IMR-90 (cell line): Measurements from ENCODE around the gene SLCO2B1. TPM values are rescaled to one million over a fixed set of nuclear protein-coding genes. Genes with fewer than 3 reads are reported as not detected.

ENCODE experiments used
- ATAC-seq: fragments of 200-7000 bp; cut with Tn5 transposase; 2 replicates; pipeline ENCODE4 v1.9.1; 2020; ENCODE audit warnings: low read depth, mild to moderate bottlenecking, moderate library complexity
- BruUV-seq: library from RNA; stranded (reverse); fragments of 400-500 nt; replicated peaks from 2 replicates; lab custom pipeline; 2021; lab: Mats Ljungman, UMichigan
- CTCF ChIA-PET: fragments of 300-600 bp; formaldehyde crosslinking; extraction: SDS; loops from one replicate; lab custom pipeline; 2021; ENCODE audit warnings: antibody characterized with exemption; lab: Yijun Ruan, JAX
- POLR2A ChIA-PET: fragments of 300-600 bp; sonication (Branson Sonifier 250); formaldehyde crosslinking; loops from one replicate; lab custom pipeline; 2022; ENCODE audit warnings: antibody characterized with exemption; ENCODE audit not compliant: unreplicated experiment; lab: Charles Lee
- DNase-seq: peaks from one replicate; pipeline ENCODE4 v3.0.0; 2013
- H2AFZ ChIP-seq: replicated peaks from 2 replicates; pipeline ENCODE3; 2013; ENCODE audit warnings: low read length, mild to moderate bottlenecking; ENCODE audit not compliant: poor library complexity
- H2AK5ac ChIP-seq: 2 replicates; pipeline ENCODE4 v1.6.1; 2013; ENCODE audit warnings: low read depth, low read length, inconsistent platforms
- H2AK9ac ChIP-seq: replicated peaks from 2 replicates; pipeline ENCODE3; 2013; ENCODE audit warnings: mild to moderate bottlenecking, low read depth, low read length, moderate library complexity; ENCODE audit not compliant: poor library complexity
- H2BK120ac ChIP-seq: 2 replicates; pipeline ENCODE4 v1.6.1; 2013; ENCODE audit warnings: low read depth, low read length, inconsistent platforms
- H2BK15ac ChIP-seq: 3 replicates; pipeline ENCODE4 v1.6.1; 2013; ENCODE audit warnings: low read depth, low read length, inconsistent platforms
- H2BK20ac ChIP-seq: 2 replicates; pipeline ENCODE4 v1.6.1; 2013; ENCODE audit warnings: low read depth, mild to moderate bottlenecking, inconsistent platforms, low read length, moderate library complexity
- H2BK5ac ChIP-seq: 2 replicates; pipeline ENCODE4 v1.6.1; 2013; ENCODE audit warnings: mild to moderate bottlenecking, low read depth, low read length, inconsistent platforms; ENCODE audit not compliant: poor library complexity, severe bottlenecking
- H3K14ac ChIP-seq: replicated peaks from 2 replicates; pipeline ENCODE4 v1.6.1; 2013; ENCODE audit warnings: low read depth, low read length, inconsistent platforms
- H3K18ac ChIP-seq: 2 replicates; pipeline ENCODE4 v1.6.1; 2013; ENCODE audit warnings: low read depth, low read length, control low read depth
- H3K23ac ChIP-seq: 2 replicates; pipeline ENCODE4 v1.6.1; 2013; ENCODE audit warnings: low read depth, low read length, inconsistent platforms
- H3K27ac ChIP-seq: 2 replicates; pipeline ENCODE4 v1.5.1; 2013; ENCODE audit warnings: mild to moderate bottlenecking, control low read depth, low read length; ENCODE audit not compliant: insufficient read depth
- H3K27me3 ChIP-seq: 2 replicates; pipeline ENCODE4 v1.6.1; 2013; ENCODE audit warnings: low read length; ENCODE audit not compliant: control insufficient read depth, insufficient read depth
- H3K36me3 ChIP-seq: 2 replicates; pipeline ENCODE4 v1.6.1; 2013; ENCODE audit warnings: low read length, mixed read lengths; ENCODE audit not compliant: control insufficient read depth, insufficient read depth
- H3K4ac ChIP-seq: 2 replicates; pipeline ENCODE4 v1.6.1; 2013; ENCODE audit warnings: low read depth, low read length, inconsistent platforms
- H3K4me1 ChIP-seq: 2 replicates; pipeline ENCODE4 v1.6.1; 2013; ENCODE audit warnings: low read length, mixed read lengths; ENCODE audit not compliant: control insufficient read depth, insufficient read depth
- H3K4me2 ChIP-seq: 2 replicates; pipeline ENCODE4 v1.6.1; 2013; ENCODE audit warnings: low read depth, mild to moderate bottlenecking, control low read depth, low read length, moderate library complexity
- H3K4me3 ChIP-seq: 2 replicates; pipeline ENCODE4 v1.5.1; 2013; ENCODE audit warnings: low read depth, mild to moderate bottlenecking, control low read depth, low read length, moderate library complexity; ENCODE audit not compliant: insufficient read depth
- H3K56ac ChIP-seq: 2 replicates; pipeline ENCODE4 v1.6.1; 2013; ENCODE audit warnings: low read length, inconsistent platforms; ENCODE audit not compliant: insufficient read depth; ENCODE audit errors: extremely low read depth
- H3K79me1 ChIP-seq, 2 experiments: 2 replicates each; pipeline ENCODE4 v1.6.1; 2013; ENCODE audit warnings: low read length in 2 of 2, inconsistent platforms in 1 of 2, low read depth in 1 of 2
- H3K9ac ChIP-seq: 2 replicates; pipeline ENCODE4 v1.6.1; 2013; ENCODE audit warnings: low read depth, low read length, control low read depth
- H3K9me1 ChIP-seq: 2 replicates; pipeline ENCODE4 v1.6.1; 2013; ENCODE audit warnings: low read length, inconsistent platforms; ENCODE audit not compliant: insufficient read depth
- H3K9me3 ChIP-seq: 2 replicates; pipeline ENCODE4 v1.6.1; 2013; ENCODE audit warnings: low read length; ENCODE audit not compliant: control insufficient read depth, insufficient read depth
- H4K20me1 ChIP-seq: 2 replicates; pipeline ENCODE4 v1.6.1; 2013; ENCODE audit warnings: low read length, inconsistent platforms; ENCODE audit not compliant: insufficient read depth
- H4K5ac ChIP-seq: 2 replicates; pipeline ENCODE4 v1.6.1; 2013; ENCODE audit warnings: mild to moderate bottlenecking, low read depth, low read length, control low read depth
- H4K8ac ChIP-seq, 2 experiments: 2 replicates each; pipeline ENCODE4 v1.6.1; 2013; ENCODE audit warnings: low read depth in 2 of 2, low read length in 2 of 2, control low read depth in 1 of 2, inconsistent platforms in 1 of 2
- H4K91ac ChIP-seq: 2 replicates; pipeline ENCODE4 v1.6.1; 2013; ENCODE audit warnings: low read depth, low read length, inconsistent platforms; ENCODE audit not compliant: insufficient read depth
- BHLHE40 ChIP-seq: fragments of 150-350 bp; IDR thresholded peaks from 2 replicates; pipeline ENCODE4 v1.6.1; 2016; ENCODE audit warnings: mild to moderate bottlenecking, low read depth, low read length
- CEBPB ChIP-seq: IDR thresholded peaks from 2 replicates; pipeline ENCODE4 v1.6.1; 2012; ENCODE audit warnings: low read depth, low read length, improper control_type of control experiment
- ELK1 ChIP-seq: fragments of 150-350 bp; IDR thresholded peaks from 2 replicates; pipeline ENCODE4 v1.6.1; 2016; ENCODE audit warnings: low read depth, mild to moderate bottlenecking, low read length, moderate library complexity, borderline replicate concordance
- FOS ChIP-seq: fragments of 150-350 bp; IDR thresholded peaks from 2 replicates; pipeline ENCODE4 v1.6.1; 2016; ENCODE audit warnings: low read depth, low read length
- MAZ ChIP-seq: IDR thresholded peaks from 2 replicates; pipeline ENCODE4 v1.6.1; 2012; ENCODE audit warnings: low read depth, mild to moderate bottlenecking, low read length, improper control_type of control experiment, moderate library complexity, borderline replicate concordance
- MXI1 ChIP-seq: IDR thresholded peaks from 2 replicates; pipeline ENCODE4 v1.6.1; 2012; ENCODE audit warnings: low read depth, mild to moderate bottlenecking, low read length, moderate library complexity, borderline replicate concordance
- RCOR1 ChIP-seq: IDR thresholded peaks from 2 replicates; pipeline ENCODE4 v1.6.1; 2012; ENCODE audit warnings: mild to moderate bottlenecking, low read length, improper control_type of control experiment; ENCODE audit not compliant: insufficient replicate concordance
- RFX5 ChIP-seq: IDR thresholded peaks from 2 replicates; pipeline ENCODE4 v1.8.0; 2012; ENCODE audit warnings: low read depth, mild to moderate bottlenecking, low read length, moderate library complexity
- SMC3 ChIP-seq: fragments of 150-350 bp; IDR thresholded peaks from 2 replicates; pipeline ENCODE4 v1.6.1; 2016; ENCODE audit warnings: low read depth, mild to moderate bottlenecking, antibody characterized with exemption, low read length, moderate library complexity
- USF2 ChIP-seq: fragments of 150-350 bp; IDR thresholded peaks from 2 replicates; pipeline ENCODE4 v1.6.1; 2017; ENCODE audit warnings: mild to moderate bottlenecking, antibody characterized with exemption, low read length, low read depth
- WGBS, 2 experiments: methylation state at CpG; one replicate each; pipeline versions ENCODE4 v1.1.5 to v1.1.7; 2013; ENCODE audit warnings: missing lambda C conversion rate in 2 of 2; ENCODE audit not compliant: insufficient read length in 1 of 2; ENCODE audit errors: extremely low coverage in 2 of 2; 5-methylcytosine and 5-hydroxymethylcytosine counted together
- dilution Hi-C: fragments of 300-500 bp; cut with HindIII; formaldehyde crosslinking; loops from one replicate; pipeline ENCODE4 v1.14.3; 2018; ENCODE audit warnings: low sequenced_read_pairs; ENCODE audit not compliant: unreplicated experiment
- in situ Hi-C: fragments of 300-500 bp; cut with MboI; formaldehyde crosslinking; loops from 3 replicates; pipeline ENCODE4 v1.14.3; 2019; ENCODE audit warnings: low sequenced_read_pairs, inconsistent platforms, mixed read lengths
- intact Hi-C: fragments of 100-400 bp; cut with micrococcal nuclease; formaldehyde crosslinking; loops from 2 replicates; pipeline ENCODE4 v1.10.0; 2022
- polyA plus RNA-seq, 3 experiments: library from polyadenylated mRNA; depleted of rRNA; stranded (reverse); fragments of >200 nt; gene quantifications; 2 replicates each; pipeline ENCODE4 v1.2.3, GENCODE V29; 2012; ENCODE audit warnings: low replicate concordance in 1 of 3
- total RNA-seq: library from RNA; depleted of rRNA; stranded (reverse); fragments of >200 nt; gene quantifications from 2 replicates; pipeline ENCODE4 v1.2.3, GENCODE V29; 2012

Gene SLCO2B1
- total and polyA plus RNA-seq, 2 of the 4 experiments (the other 2 are of a cell fraction), result not detected

- TF ChIP-seq FOS (no peak), RCOR1 (no peak), BHLHE40 (no peak)
Observed at GRCh38 chr11:75241906-75242644, 91.2 kb downstream of the SLCO2B1 start (continued).

GRCh38 chr11:75242722-75243600 is 92.1 kb downstream of the SLCO2B1 start:
- H4K8ac ChIP-seq, result no peak overlapping the region
- no peaks in the 10 kb centered on the region for H3K9me3 ChIP-seq
- H2BK120ac ChIP-seq, result no peak overlapping the region
- H3K4me3 ChIP-seq, result no peak overlapping the region
- no peak overlapping the region for H3K27ac ChIP-seq
- no peak overlapping the region for H3K14ac ChIP-seq
- H4K20me1 ChIP-seq, result no peaks in the 10 kb centered on the region; the same call in 1 of the 2 replicates
- DNase-seq, result no peak
- H3K18ac ChIP-seq, result no peak overlapping the region
- no TSS peak for BruUV-seq
- H4K5ac ChIP-seq, result no peak overlapping the region
- no peak for ATAC-seq
- no peak overlapping the region for H2AK9ac ChIP-seq
- no peak overlapping the region for H2AFZ ChIP-seq
- H3K9me1 ChIP-seq, result no peaks in the 10 kb centered on the region
- no peak overlapping the region; the same call in 1 of the 2 replicates for H3K23ac ChIP-seq
- in situ Hi-C loops (no loop called here), dilution Hi-C loops (no loop called here), intact Hi-C loops (no loop called here)
- H3K56ac ChIP-seq, result no peak overlapping the region
- POLR2A ChIA-PET, result no interaction called here
- CTCF ChIA-PET, result interaction anchor here (1.0 to 2.4 kb wide), 11 partner anchors 9 to 178 kb away, joined by 3 to 7 read pairs (median 5); no protein-coding TSS in a partner anchor
- no peak overlapping the region for H3K9ac ChIP-seq
- TF ChIP-seq RFX5 (no peak), USF2 (no peak), CEBPB (no peak), ELK1 (no peak), MAZ (no peak), RCOR1 (no peak), MXI1 (no peak), SMC3 (no peak)
- H2BK5ac ChIP-seq, result no peak overlapping the region
- peaks cover 84% of the 10 kb centered on the region for H3K27me3 ChIP-seq
- no peaks in the 10 kb centered on the region for H3K79me1 ChIP-seq
- no peak overlapping the region for H2BK20ac ChIP-seq
- no peaks in the 10 kb centered on the region for H3K4me1 ChIP-seq
- H3K4ac ChIP-seq, result no peak overlapping the region
- no peaks in the 10 kb centered on the region for H3K36me3 ChIP-seq
- H2BK15ac ChIP-seq, result no peak overlapping the region
- no peak overlapping the region for H4K91ac ChIP-seq
- H2AK5ac ChIP-seq, result no peak overlapping the region
- no peak overlapping the region for H3K4me2 ChIP-seq
- no CpG with 5 or more reads among the region's 16 CpGs for WGBS, 2 experiments
